A549 (cell line): Measurements from ENCODE around the gene SPRED3. TPM values are rescaled to one million over a fixed set of nuclear protein-coding genes. Genes with fewer than 3 reads are reported as not detected.

Source experiments
- ATAC-seq, 2 experiments: fragments of 200-7000 bp in 1 of 2; fragments of >200 bp in 1 of 2; cut with Nextera tagmentation in 1 of 2; cut with Tn5 transposase in 1 of 2; 3 replicates each; pipeline versions ENCODE4 v1.8.0 to v1.9.1; 2018 to 2020; ENCODE audit warnings: mild to moderate bottlenecking in 1 of 2, moderate library complexity in 1 of 2
- CTCF ChIA-PET: fragments of 300-600 bp; sonication (Branson Sonifier 250); formaldehyde crosslinking; extraction: SDS; loops from one replicate; lab custom pipeline; 2021; ENCODE audit warnings: antibody characterized with exemption, inconsistent platforms; lab: Yijun Ruan, JAX
- POLR2A ChIA-PET: fragments of 350-600 bp; formaldehyde crosslinking; extraction: SDS; loops from one replicate; lab custom pipeline; 2021; ENCODE audit warnings: antibody characterized with exemption, inconsistent platforms; lab: Yijun Ruan, JAX
- DNase-seq, 2 experiments: peaks; one replicate each; pipeline versions ENCODE4 v3.0.0 to v3.0.0-alpha.2; 2011 to 2016; ENCODE audit warnings: low read depth in 1 of 2, low spot score in 1 of 2
- FAIRE-seq: peaks from 2 replicates; lab custom pipeline; 2011; peaks lifted over from hg19 to GRCh38; lab: Jason Lieb, UNC
- H3K27ac ChIP-seq, 2 experiments: fragments of >200 bp; sonication (Bioruptor Twin); formaldehyde crosslinking; 3 replicates each; pipeline ENCODE4 v1.5.1; 2016 to 2017
- H3K4me1 ChIP-seq: fragments of >200 bp; sonication (Bioruptor Twin); formaldehyde crosslinking; 3 replicates; pipeline ENCODE4 v1.6.1; 2016
- H3K4me2 ChIP-seq: fragments of >200 bp; sonication (Bioruptor Twin); formaldehyde crosslinking; 3 replicates; pipeline ENCODE4 v1.6.1; 2016
- H3K4me3 ChIP-seq: fragments of >200 bp; sonication (Bioruptor Twin); formaldehyde crosslinking; 3 replicates; pipeline ENCODE4 v1.5.1; 2016
- H3K9me3 ChIP-seq: fragments of >200 bp; sonication (Bioruptor Twin); formaldehyde crosslinking; 3 replicates; pipeline ENCODE4 v1.6.1; 2016
- BCL3 ChIP-seq: fragments of >200 bp; sonication (Bioruptor Twin); formaldehyde crosslinking; IDR thresholded peaks from 3 replicates; pipeline ENCODE4 v1.6.1; 2016
- CBX2 ChIP-seq: fragments of 200-600 bp; sonication (generic); IDR thresholded peaks from 2 replicates; pipeline ENCODE4 v1.6.1; 2016; ENCODE audit warnings: low read depth, mild to moderate bottlenecking, borderline replicate concordance
- CHD4 ChIP-seq: fragments of 200-600 bp; sonication (generic); IDR thresholded peaks from 2 replicates; pipeline ENCODE4 v1.6.1; 2016; ENCODE audit warnings: antibody characterized with exemption, mild to moderate bottlenecking, borderline replicate concordance
- E2F6 ChIP-seq: IDR thresholded peaks from 2 replicates; pipeline ENCODE4 v1.6.1; 2012; ENCODE audit warnings: low read depth, borderline replicate concordance
- ELK1 ChIP-seq: fragments of 150-350 bp; IDR thresholded peaks from 2 replicates; pipeline ENCODE4 v1.6.1; 2014; ENCODE audit warnings: low read depth, mild to moderate bottlenecking, low read length
- EP300 ChIP-seq, 2 experiments: fragments of >200 bp; sonication (Bioruptor Twin); formaldehyde crosslinking; IDR thresholded peaks; 2 replicates in 1 of 2; 3 replicates in 1 of 2; pipeline ENCODE4 v1.6.1; 2016 to 2017
- FOXS1 ChIP-seq: fragments of 250-450 bp; sonication (Bioruptor Pico); IDR thresholded peaks from 2 replicates; pipeline ENCODE4 v1.5.0; 2020; ENCODE audit warnings: mild to moderate bottlenecking, moderate library complexity
- HEYL ChIP-seq: fragments of 250-450 bp; sonication (Bioruptor Pico); IDR thresholded peaks from 2 replicates; pipeline ENCODE4 v1.8.0; 2021; ENCODE audit warnings: mild to moderate bottlenecking, moderate library complexity
- HMGXB4 ChIP-seq: fragments of 250-450 bp; sonication (Bioruptor Pico); IDR thresholded peaks from 2 replicates; pipeline ENCODE4 v1.5.0; 2021; ENCODE audit warnings: mild to moderate bottlenecking, moderate library complexity, borderline replicate concordance
- KDM1A ChIP-seq: fragments of 200-600 bp; sonication (generic); IDR thresholded peaks from 2 replicates; pipeline ENCODE4 v1.6.1; 2016; ENCODE audit warnings: low read depth, mild to moderate bottlenecking
- MAFK ChIP-seq: fragments of 450-650 bp; IDR thresholded peaks from 2 replicates; pipeline ENCODE4 v1.6.1; 2014; ENCODE audit not compliant: partially characterized antibody
- NPAS2 ChIP-seq: fragments of 250-450 bp; sonication (Bioruptor Pico); IDR thresholded peaks from 2 replicates; pipeline ENCODE4 v1.8.0; 2022; ENCODE audit warnings: mild to moderate bottlenecking, moderate library complexity, borderline replicate concordance
- NR3C1 ChIP-seq: fragments of >200 bp; sonication (Bioruptor Twin); formaldehyde crosslinking; IDR thresholded peaks from 3 replicates; pipeline ENCODE4 v1.6.1; 2017
- PBX3 ChIP-seq: IDR thresholded peaks from 2 replicates; pipeline ENCODE4 v1.6.1; 2012
- POLR2A ChIP-seq: IDR thresholded peaks from 2 replicates; pipeline ENCODE4 v1.6.1; 2012; ENCODE audit warnings: mild to moderate bottlenecking, low read length
- RARB ChIP-seq: fragments of 250-450 bp; sonication (Bioruptor Pico); IDR thresholded peaks from 2 replicates; pipeline ENCODE4 v1.8.0; 2021; ENCODE audit warnings: mild to moderate bottlenecking, moderate library complexity
- USF2 ChIP-seq: fragments of 450-650 bp; IDR thresholded peaks from 2 replicates; pipeline ENCODE4 v1.6.1; 2014; ENCODE audit warnings: antibody characterized with exemption
- ZC3H11A ChIP-seq: fragments of 450-650 bp; IDR thresholded peaks from 2 replicates; pipeline ENCODE4 v1.6.1; 2014; ENCODE audit warnings: antibody characterized with exemption, mild to moderate bottlenecking
- ZNF302 ChIP-seq: fragments of 250-450 bp; sonication (Bioruptor Pico); IDR thresholded peaks from 2 replicates; pipeline ENCODE4 v1.9.0; 2021; ENCODE audit warnings: inconsistent platforms, mild to moderate bottlenecking, moderate library complexity
- ZSCAN20 ChIP-seq: fragments of 250-450 bp; sonication (Bioruptor Pico); IDR thresholded peaks from 2 replicates; pipeline ENCODE4 v1.8.0; 2022; ENCODE audit warnings: mild to moderate bottlenecking, moderate library complexity
- WGBS: methylation state at CpG from one replicate; pipeline ENCODE4 v1.1.6; 2017; ENCODE audit errors: missing lambda C conversion rate; 5-methylcytosine and 5-hydroxymethylcytosine counted together
- polyA plus RNA-seq, 4 experiments: library from polyadenylated mRNA; depleted of rRNA in 3 of 4; stranded (reverse); fragments of >200 nt; fragmentation: RNase III in 1 of 4; extraction: RNeasy Plus Mini Kit Qiagen cat#74134 plus additional on column Dnase treatment in 1 of 4; gene quantifications; 2 replicates in 3 of 4; 3 replicates in 1 of 4; pipeline ENCODE4 v1.2.3, GENCODE V29; 2011 to 2017
- TF ChIP-seq, protein P1 (sequence below): fragments of >200 bp; sonication (Bioruptor Twin); formaldehyde crosslinking; IDR thresholded peaks from 3 replicates; pipeline ENCODE4 v1.5.1; 2016

The SPRED3 gene
- polyA plus RNA-seq, 2 of the 4 experiments (the other 2 are of a cell fraction) = 2.8 to 3.0 TPM

GRCh38 chr19:38429811-38430156, 41.3 kb downstream of the SPRED3 start (continued):
- TF ChIP-seq USF2 = no peak

DNA sequence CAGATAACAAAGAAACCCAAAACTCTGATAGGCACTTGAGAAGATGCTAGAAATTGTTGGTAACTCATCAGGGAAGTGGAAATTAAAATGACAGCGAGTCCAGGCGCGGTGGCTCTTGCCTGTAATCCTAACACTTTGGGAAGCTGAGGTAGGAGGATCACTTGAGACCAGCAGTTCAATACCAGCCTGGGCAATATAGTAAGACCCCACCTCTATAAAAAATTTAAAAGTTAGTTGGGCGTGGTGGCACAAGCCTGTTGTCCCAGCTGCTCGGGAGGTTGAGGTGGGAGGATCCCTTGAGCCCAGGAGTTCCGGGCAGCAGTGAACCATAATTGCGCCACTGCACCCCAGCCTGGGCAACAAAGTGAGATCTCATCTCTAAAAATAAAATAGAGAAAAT, 42.4 kb downstream of the SPRED3 start:
- FAIRE-seq (peak; percentile 70), DNase-seq (no peak), ATAC-seq (no peak)
- POLR2A ChIA-PET = interaction anchor here (0.7 kb wide), 2 partner anchors 217 to 674 kb away, joined by 3 read pairs; partner anchors contain the start of gene ACTN4
- no peak overlapping the region for H3K4me2 ChIP-seq
- no peak overlapping the region for H3K4me3 ChIP-seq
- no peak overlapping the region for H3K27ac ChIP-seq
- H3K9me3 ChIP-seq = no peaks in the 10 kb centered on the region
- CTCF ChIA-PET = interaction anchor here (0.7 to 2.0 kb wide), 5 partner anchors 27 to 528 kb away, joined by 3 to 9 read pairs (median 3); partner anchors contain the start of gene FAM98C
- WGBS = 59% methylated on average over 7 of the region's 7 CpGs
- H3K4me1 ChIP-seq = peaks cover 6% of the 10 kb centered on the region; the same call in 2 of the 3 replicates
- TF ChIP-seq, protein P1, sequence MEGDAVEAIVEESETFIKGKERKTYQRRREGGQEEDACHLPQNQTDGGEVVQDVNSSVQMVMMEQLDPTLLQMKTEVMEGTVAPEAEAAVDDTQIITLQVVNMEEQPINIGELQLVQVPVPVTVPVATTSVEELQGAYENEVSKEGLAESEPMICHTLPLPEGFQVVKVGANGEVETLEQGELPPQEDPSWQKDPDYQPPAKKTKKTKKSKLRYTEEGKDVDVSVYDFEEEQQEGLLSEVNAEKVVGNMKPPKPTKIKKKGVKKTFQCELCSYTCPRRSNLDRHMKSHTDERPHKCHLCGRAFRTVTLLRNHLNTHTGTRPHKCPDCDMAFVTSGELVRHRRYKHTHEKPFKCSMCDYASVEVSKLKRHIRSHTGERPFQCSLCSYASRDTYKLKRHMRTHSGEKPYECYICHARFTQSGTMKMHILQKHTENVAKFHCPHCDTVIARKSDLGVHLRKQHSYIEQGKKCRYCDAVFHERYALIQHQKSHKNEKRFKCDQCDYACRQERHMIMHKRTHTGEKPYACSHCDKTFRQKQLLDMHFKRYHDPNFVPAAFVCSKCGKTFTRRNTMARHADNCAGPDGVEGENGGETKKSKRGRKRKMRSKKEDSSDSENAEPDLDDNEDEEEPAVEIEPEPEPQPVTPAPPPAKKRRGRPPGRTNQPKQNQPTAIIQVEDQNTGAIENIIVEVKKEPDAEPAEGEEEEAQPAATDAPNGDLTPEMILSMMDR = no peak
- TF ChIP-seq ZSCAN20 (CRISPR knock-in tag) (no peak), RARB (CRISPR knock-in tag) (no peak), MAFK (no peak), CHD4 (no peak), FOXS1 (CRISPR knock-in tag) (no peak), HEYL (CRISPR knock-in tag) (no peak), EP300 (IDR thresholded peaks at IDR 0.05) (no peak), HMGXB4 (no peak), ELK1 (no peak), CBX2 (no peak), ZNF302 (CRISPR knock-in tag) (no peak), KDM1A (no peak), E2F6 (no peak), ZC3H11A (no peak), NR3C1 (no peak), NPAS2 (CRISPR knock-in tag) (no peak), POLR2A (no peak), BCL3 (no peak), PBX3 (no peak)
